Chondrocyte (in vitro differentiated cells): Measurements from ENCODE around the gene ARID5B. TPM values are rescaled to one million over a fixed set of nuclear protein-coding genes. Genes with fewer than 3 reads are reported as not detected.
A peak's percentile ranks its signal among the peaks of the same experiment; 100 is the strongest.

Experiments
- DNase-seq: peaks from one replicate; pipeline ENCODE4 v3.0.0; 2021; ENCODE audit warnings: mixed read lengths, low spot score
- H3K27ac Mint-ChIP-seq: one replicate; pipeline ENCODE4 v1.8.0; 2021; ENCODE audit warnings: mild to moderate bottlenecking, moderate library complexity, mixed read lengths; ENCODE audit not compliant: unreplicated experiment
- H3K27me3 Mint-ChIP-seq: 2 replicates; pipeline ENCODE4 v1.8.0; 2021; ENCODE audit warnings: low read depth, mixed read lengths
- H3K36me3 Mint-ChIP-seq: 2 replicates; pipeline ENCODE4 v1.8.0; 2021; ENCODE audit warnings: low read depth, mixed read lengths
- H3K4me1 Mint-ChIP-seq: 2 replicates; pipeline ENCODE4 v1.8.0; 2021; ENCODE audit warnings: low read depth, mild to moderate bottlenecking, mixed read lengths
- H3K4me3 Mint-ChIP-seq: one replicate; pipeline ENCODE4 v1.8.0; 2021; ENCODE audit warnings: mild to moderate bottlenecking, moderate library complexity, mixed read lengths; ENCODE audit not compliant: unreplicated experiment
- H3K9me3 Mint-ChIP-seq: 2 replicates; pipeline ENCODE4 v1.8.0; 2021; ENCODE audit warnings: low read depth, mixed read lengths
- CTCF ChIP-seq: fragments of 200-600 bp; sonication (generic); IDR thresholded peaks from 2 replicates; pipeline ENCODE4 v1.5.0; 2021; ENCODE audit warnings: antibody characterized with exemption, mild to moderate bottlenecking, moderate library complexity
- total RNA-seq: library from RNA; stranded (reverse); gene quantifications from 3 replicates; pipeline ENCODE4 v1.2.1, GENCODE V29; 2021

Gene ARID5B
- total RNA-seq, 1 donor from 2014 or later: 93.6 TPM

- TF ChIP-seq CTCF: no peak
- Mint-ChIP-seq H3K4me1 (peaks cover 81% of the 10 kb centered on the region), H3K36me3 (peaks cover 28% of the 10 kb centered on the region), H3K27ac (peak overlapping the region; percentile 98), H3K27me3 (no peaks in the 10 kb centered on the region), H3K4me3 (peak overlapping the region; percentile 89), H3K9me3 (peaks cover 3% of the 10 kb centered on the region)
- no peak for DNase-seq
Observed at GRCh38 chr10:62047960-62048383, 146.5 kb downstream of the ARID5B start.

- H3K27me3 Mint-ChIP-seq: no peaks in the 10 kb centered on the region
Observed at GRCh38 chr10:62048470-62048869, 147.0 kb downstream of the ARID5B start.

GRCh38 chr10:62048919-62049623 lies 147.6 kb downstream of the ARID5B start:
- H3K27ac Mint-ChIP-seq: peak overlapping the region; percentile 98
- no peak for TF ChIP-seq CTCF
- DNase-seq: peak; percentile 95
- peaks cover 39% of the 10 kb centered on the region for H3K36me3 Mint-ChIP-seq
- peaks cover 3% of the 10 kb centered on the region for H3K9me3 Mint-ChIP-seq
- peaks cover 81% of the 10 kb centered on the region for H3K4me1 Mint-ChIP-seq
- no peaks in the 10 kb centered on the region for H3K27me3 Mint-ChIP-seq
- peak overlapping the region; percentile 89 for H3K4me3 Mint-ChIP-seq

More at GRCh38 chr10:62048470-62048869, 147.0 kb downstream of the ARID5B start:
- Mint-ChIP-seq H3K4me1 (peaks cover 81% of the 10 kb centered on the region), H3K9me3 (peaks cover 3% of the 10 kb centered on the region), H3K4me3 (peak overlapping the region; percentile 89), H3K27ac (peak overlapping the region; percentile 98), H3K36me3 (peaks cover 33% of the 10 kb centered on the region)
- no peak for TF ChIP-seq CTCF
- no peak for DNase-seq

- H3K27me3 Mint-ChIP-seq: no peaks in the 10 kb centered on the region
- H3K36me3 Mint-ChIP-seq: peaks cover 44% of the 10 kb centered on the region
- DNase-seq: no peak
- H3K4me3 Mint-ChIP-seq: peak overlapping the region; percentile 89
- no peak for TF ChIP-seq CTCF
- H3K9me3 Mint-ChIP-seq: peaks cover 3% of the 10 kb centered on the region
- H3K27ac Mint-ChIP-seq: peak overlapping the region; percentile 98
- peaks cover 82% of the 10 kb centered on the region for H3K4me1 Mint-ChIP-seq
Observed at GRCh38 chr10:62049624-62050345, 148.3 kb downstream of the ARID5B start.

GRCh38 chr10:62050346-62050892 lies 148.9 kb downstream of the ARID5B start:
- peak overlapping the region; percentile 98 for H3K27ac Mint-ChIP-seq
- no peaks in the 10 kb centered on the region for H3K27me3 Mint-ChIP-seq
- H3K36me3 Mint-ChIP-seq: peaks cover 48% of the 10 kb centered on the region
- peak overlapping the region; percentile 89 for H3K4me3 Mint-ChIP-seq
- no peak for DNase-seq
- peaks cover 82% of the 10 kb centered on the region for H3K4me1 Mint-ChIP-seq
- H3K9me3 Mint-ChIP-seq: peaks cover 3% of the 10 kb centered on the region
- no peak for TF ChIP-seq CTCF
